DMS153 treated with DMSO at 0.1 percent for 48 hours (cell line): Measurements from ENCODE around the gene NCOA5.
"Not testable (repeated sequence)": the region's sequence is repeated elsewhere in the genome, so short reads cannot be mapped to it uniquely, and the experiment has no call there.

Experiments used
- DNase-seq: peaks from one replicate; lab custom pipeline; 2025; ENCODE audit not compliant: unreplicated experiment; lab: John Stamatoyannopoulos, UW

Gene NCOA5

GRCh38 chr20:46121184-46121930 is 31.6 kb upstream of the NCOA5 start:
- no peak for DNase-seq

- no peak for DNase-seq
Observed at GRCh38 chr20:46120136-46120535, 30.4 kb upstream of the NCOA5 start.

- DNase-seq: no peak
Observed at GRCh38 chr20:46119547-46119946, 29.8 kb upstream of the NCOA5 start.

- DNase-seq: no peak
Observed at GRCh38 chr20:46119028-46119546, 29.3 kb upstream of the NCOA5 start.

GRCh38 chr20:46118481-46119020 is 28.8 kb upstream of the NCOA5 start:
- DNase-seq: no peak

GRCh38 chr20:46117704-46118467 is 28.1 kb upstream of the NCOA5 start, which contains the start of gene CD40:
Gene CD40 (plus strand): TSS chr20:46118314. CDS start chr20:46118344, 30 bp downstream.
- DNase-seq: peak; percentile 20

GRCh38 chr20:46114449-46114848 is 24.7 kb upstream of the NCOA5 start:
- DNase-seq: no peak

GRCh38 chr20:46113113-46113470 is 23.3 kb upstream of the NCOA5 start:
- no peak for DNase-seq

- no peak for DNase-seq
Observed at GRCh38 chr20:46112430-46113112, 22.8 kb upstream of the NCOA5 start.

GRCh38 chr20:46111836-46112212 is 22.1 kb upstream of the NCOA5 start:
- DNase-seq: no peak

GRCh38 chr20:46111028-46111835 is 21.5 kb upstream of the NCOA5 start:
- no peak for DNase-seq

- DNase-seq: no peak
Observed at GRCh38 chr20:46108976-46109375, 19.2 kb upstream of the NCOA5 start.

- no peak for DNase-seq
Observed at GRCh38 chr20:46108435-46108841, 18.7 kb upstream of the NCOA5 start.

GRCh38 chr20:46107061-46107460 is 17.3 kb upstream of the NCOA5 start:
- DNase-seq: no peak

- DNase-seq: no peak
Observed at GRCh38 chr20:46104262-46104661, 14.5 kb upstream of the NCOA5 start.

- no peak for DNase-seq
Observed at GRCh38 chr20:46102940-46103339, 13.2 kb upstream of the NCOA5 start.

GRCh38 chr20:46101957-46102356 is 12.2 kb upstream of the NCOA5 start:
- no peak for DNase-seq

- no peak for DNase-seq
Observed at GRCh38 chr20:46100988-46101387, 11.2 kb upstream of the NCOA5 start.

- not testable (repeated sequence) for DNase-seq
Observed at GRCh38 chr20:46100444-46100843, 10.7 kb upstream of the NCOA5 start.

- DNase-seq: no peak
Observed at GRCh38 chr20:46099491-46100287, 9.9 kb upstream of the NCOA5 start.
